Upper lobe of left lung (tissue), 6 donors: ENCODE data around the gene AGAP1. TPM values are rescaled to one million over a fixed set of nuclear protein-coding genes. Genes with fewer than 3 reads are reported as not detected.

Source experiments
- ATAC-seq, 2 donors: fragments of 200-7000 bp; cut with Tn5 transposase; one replicate each; pipeline ENCODE4 v1.9.1; 2022; ENCODE audit warnings: mild to moderate bottlenecking in 2 of 2, moderate library complexity in 2 of 2; ENCODE audit not compliant: low FRiP score in 2 of 2
- DNase-seq, 2 donors: peaks; one replicate each; pipeline ENCODE4 v3.0.0-alpha.2; 2019 to 2020
- H3K27ac ChIP-seq, 4 donors: fragments of 200-600 bp; sonication (generic); one replicate each; pipeline ENCODE4 v1.5.1; 2016 to 2019
- H3K27me3 ChIP-seq, 4 donors: fragments of 200-600 bp; sonication (generic); one replicate each; pipeline ENCODE4 v1.5.1; 2017 to 2019
- H3K36me3 ChIP-seq, 4 donors: fragments of 200-600 bp; sonication (generic); one replicate each; pipeline ENCODE4 v1.5.1; 2016 to 2019
- H3K4me1 ChIP-seq, 4 donors: fragments of 200-600 bp; sonication (generic); one replicate each; pipeline ENCODE4 v1.5.1; 2018 to 2019
- H3K4me3 ChIP-seq, 4 donors: fragments of 200-600 bp; sonication (generic); one replicate each; pipeline ENCODE4 v1.5.1; 2017 to 2019; ENCODE audit warnings: mild to moderate bottlenecking in 2 of 4, moderate library complexity in 1 of 4
- H3K9me3 ChIP-seq, 4 donors: fragments of 200-600 bp; sonication (generic); one replicate each; pipeline ENCODE4 v1.5.1; 2018 to 2019
- EP300 ChIP-seq, 4 donors: sonication (generic); formaldehyde crosslinking; IDR thresholded peaks; one replicate each; pipeline ENCODE4 v1.5.1; 2017; ENCODE audit warnings: antibody characterized with exemption in 4 of 4, control low read depth in 2 of 4
- POLR2A ChIP-seq, 4 donors: fragments of 450-650 bp; IDR thresholded peaks; one replicate each; pipeline ENCODE4 v1.5.1; 2016 to 2017; ENCODE audit warnings: antibody characterized with exemption in 4 of 4, mild to moderate bottlenecking in 2 of 4
- POLR2AphosphoS5 ChIP-seq, 2 donors: sonication (generic); formaldehyde crosslinking; IDR thresholded peaks; one replicate each; pipeline ENCODE4 v1.5.1; 2017; ENCODE audit warnings: antibody characterized with exemption in 2 of 2
- WGBS, 2 donors: methylation state at CpG; one replicate each; pipeline ENCODE4 v1.1.5; 2017 to 2018; 5-methylcytosine and 5-hydroxymethylcytosine counted together
- total RNA-seq, 6 donors: library from RNA; depleted of rRNA in 4 of 6; stranded (reverse); fragments of >200 nt in 4 of 6; gene quantifications; one replicate each; pipeline versions ENCODE4 v1.1.0 to v1.2.1, GENCODE V29; 2016 to 2021
- TF ChIP-seq, protein P1 (sequence below), 6 experiments: fragments of 450-650 bp in 4 of 6; fragments of 200-600 bp in 2 of 6; sonication (generic) in 2 of 6; IDR thresholded peaks; one replicate each; pipeline ENCODE4 v1.5.1; 2016 to 2019; ENCODE audit warnings: antibody characterized with exemption in 6 of 6
- donor health status: DM: no; HTN: no; CAD: no; lungs with moderate emphysema.
- donor health status: DM: no; HTN: yes; CAD: no; lungs with severe emphysema.

AGAP1 gene
- total RNA-seq, 6 donors from 2014 or later: 25.5 to 45.1 (median 30.7) TPM

DNA sequence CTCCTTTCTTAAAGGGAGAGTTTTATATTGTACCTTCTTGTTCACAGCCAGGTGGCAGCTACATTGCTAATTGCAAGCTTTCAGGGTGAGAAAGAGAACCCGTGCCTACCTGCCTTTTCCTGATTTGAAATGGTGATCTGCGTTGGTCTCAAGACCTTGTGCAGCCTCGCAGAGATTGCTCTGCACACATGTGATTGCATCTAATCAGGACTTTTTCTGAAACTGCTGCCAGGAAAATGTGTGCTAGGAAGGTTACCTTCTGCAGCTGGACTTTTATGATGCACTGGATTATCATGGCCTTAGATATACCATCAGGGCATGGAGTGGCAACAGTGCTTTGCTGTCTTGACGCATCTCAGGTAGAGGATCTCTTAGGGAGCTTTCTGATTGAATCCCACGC lies 45.1 kb downstream of the AGAP1 start:
- Histone ChIP-seq H3K4me3 (no peak overlapping the region), H3K27ac (no peak overlapping the region), H3K36me3 (no peaks in the 10 kb centered on the region), H3K27me3 (no peaks in the 10 kb centered on the region), H3K4me1 (peaks cover 6 to 19% (median 10%) of the 10 kb centered on the region in 4 donors), H3K9me3 (no peaks in the 10 kb centered on the region)
- WGBS, 2 donors: 88 to 92% methylated on average over 5 of the region's 5 CpGs
- no peak for DNase-seq
- no peak for ATAC-seq
- TF ChIP-seq POLR2A (IDR thresholded peaks at IDR 0.05) (no peak), EP300 (IDR thresholded peaks at IDR 0.05) (no peak), POLR2AphosphoS5 (IDR thresholded peaks at IDR 0.05) (no peak)
- TF ChIP-seq, protein P1, sequence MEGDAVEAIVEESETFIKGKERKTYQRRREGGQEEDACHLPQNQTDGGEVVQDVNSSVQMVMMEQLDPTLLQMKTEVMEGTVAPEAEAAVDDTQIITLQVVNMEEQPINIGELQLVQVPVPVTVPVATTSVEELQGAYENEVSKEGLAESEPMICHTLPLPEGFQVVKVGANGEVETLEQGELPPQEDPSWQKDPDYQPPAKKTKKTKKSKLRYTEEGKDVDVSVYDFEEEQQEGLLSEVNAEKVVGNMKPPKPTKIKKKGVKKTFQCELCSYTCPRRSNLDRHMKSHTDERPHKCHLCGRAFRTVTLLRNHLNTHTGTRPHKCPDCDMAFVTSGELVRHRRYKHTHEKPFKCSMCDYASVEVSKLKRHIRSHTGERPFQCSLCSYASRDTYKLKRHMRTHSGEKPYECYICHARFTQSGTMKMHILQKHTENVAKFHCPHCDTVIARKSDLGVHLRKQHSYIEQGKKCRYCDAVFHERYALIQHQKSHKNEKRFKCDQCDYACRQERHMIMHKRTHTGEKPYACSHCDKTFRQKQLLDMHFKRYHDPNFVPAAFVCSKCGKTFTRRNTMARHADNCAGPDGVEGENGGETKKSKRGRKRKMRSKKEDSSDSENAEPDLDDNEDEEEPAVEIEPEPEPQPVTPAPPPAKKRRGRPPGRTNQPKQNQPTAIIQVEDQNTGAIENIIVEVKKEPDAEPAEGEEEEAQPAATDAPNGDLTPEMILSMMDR (IDR thresholded peaks at IDR 0.05): no peak

DNA sequence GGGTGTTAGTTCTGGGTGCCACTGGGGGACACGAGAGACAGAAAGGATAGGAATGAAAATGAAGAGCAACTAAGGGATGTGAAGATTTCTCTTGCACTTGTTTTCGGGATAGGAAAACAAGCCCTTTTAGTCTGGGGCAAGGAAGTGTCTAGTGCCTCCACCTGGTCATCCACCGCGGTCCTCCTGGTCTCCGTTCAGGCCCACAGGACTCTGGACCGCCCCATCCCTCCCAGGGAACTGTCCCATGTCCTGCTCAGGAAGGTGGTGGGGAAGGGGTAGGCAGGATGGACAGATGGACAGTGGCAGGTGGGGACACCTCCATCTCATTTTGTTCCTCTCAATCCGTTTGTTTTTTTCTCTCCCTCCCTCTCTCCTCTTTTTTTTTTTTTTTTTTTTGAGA lies 45.9 kb downstream of the AGAP1 start:
- 94 to 98% methylated on average over 7 of the region's 7 CpGs for WGBS, 2 donors

DNA sequence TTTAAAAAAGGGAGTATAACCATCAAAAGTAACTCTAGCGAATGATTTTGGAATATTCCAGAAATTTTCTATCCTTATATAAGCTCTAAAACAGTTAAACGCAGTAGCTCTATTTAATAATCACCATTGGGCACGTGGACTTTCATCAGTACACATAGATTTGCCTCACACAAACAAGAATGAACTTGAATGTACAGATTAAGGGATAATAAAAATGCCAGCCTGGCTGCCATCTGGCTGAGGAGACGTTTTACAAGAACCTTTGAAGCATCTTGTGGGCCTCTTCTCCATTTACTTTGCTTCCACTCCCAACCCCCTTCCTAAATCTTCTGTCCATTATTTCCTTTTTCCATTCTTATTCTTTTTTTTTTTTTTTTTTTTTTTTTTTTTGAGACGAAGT lies 47.2 kb downstream of the AGAP1 start:
- Histone ChIP-seq H3K4me1 (peaks cover 10 to 23% (median 17%) of the 10 kb centered on the region in 4 donors), H3K9me3 (no peaks in the 10 kb centered on the region), H3K27ac (no peak overlapping the region), H3K27me3 (no peaks in the 10 kb centered on the region), H3K4me3 (no peak overlapping the region), H3K36me3 (no peaks in the 10 kb centered on the region)
- TF ChIP-seq, protein P1 (IDR thresholded peaks at IDR 0.05): no peak
- WGBS, 2 donors: 86 to 88% methylated on average over 5 of the region's 5 CpGs
- DNase-seq: no peak
- ATAC-seq: no peak

More for the DNA sequence above, 45.9 kb downstream of the AGAP1 start:
- H3K36me3 ChIP-seq: no peaks in the 10 kb centered on the region
- peaks cover 6 to 21% (median 11%) of the 10 kb centered on the region in 4 donors for H3K4me1 ChIP-seq
- DNase-seq (no peak), ATAC-seq (no peak)
- no peaks in the 10 kb centered on the region for H3K27me3 ChIP-seq
- H3K4me3 ChIP-seq: no peak overlapping the region
- TF ChIP-seq, protein P1 (IDR thresholded peaks at IDR 0.05): no peak
- TF ChIP-seq POLR2A (IDR thresholded peaks at IDR 0.05) (no peak), POLR2AphosphoS5 (IDR thresholded peaks at IDR 0.05) (no peak), EP300 (IDR thresholded peaks at IDR 0.05) (no peak)
- H3K9me3 ChIP-seq: no peaks in the 10 kb centered on the region
- no peak overlapping the region for H3K27ac ChIP-seq

DNA sequence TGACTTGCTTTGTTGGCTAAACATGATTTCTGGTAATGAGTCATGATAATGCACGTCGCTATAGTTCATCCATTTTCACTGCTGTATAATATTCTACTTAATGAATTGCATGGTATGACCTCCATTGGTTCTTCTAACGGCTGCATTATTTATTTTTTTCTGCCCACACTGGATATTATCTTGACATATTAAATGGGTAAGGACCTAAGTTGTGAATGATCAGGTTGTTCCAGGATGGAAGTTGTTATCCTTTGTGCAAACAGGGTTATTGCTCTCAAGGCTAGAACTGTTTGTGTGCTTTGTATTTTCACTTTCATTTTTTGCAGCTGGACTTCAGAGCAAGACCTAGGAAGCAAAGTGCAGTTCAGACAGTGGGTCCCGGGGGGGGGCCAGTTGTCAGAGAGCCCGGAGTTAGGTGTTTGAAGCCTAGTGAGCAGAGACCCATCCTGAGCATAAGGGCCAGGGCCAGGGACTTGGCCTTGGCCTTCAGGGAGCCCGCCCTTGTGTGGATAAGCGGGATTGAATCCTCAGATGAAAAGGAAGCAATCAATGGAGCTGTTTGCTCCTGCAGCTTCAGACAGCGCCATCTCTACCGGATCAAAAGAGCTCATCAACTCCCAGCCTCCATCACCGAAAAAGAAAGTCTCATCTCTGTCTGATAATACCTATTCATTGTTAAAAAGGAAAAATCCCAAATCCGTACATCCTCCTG lies 48.2 kb downstream of the AGAP1 start:
- Histone ChIP-seq H3K27ac (no peak overlapping the region), H3K9me3 (no peaks in the 10 kb centered on the region), H3K27me3 (no peaks in the 10 kb centered on the region), H3K4me3 (no peak overlapping the region), H3K4me1 (peaks cover 13 to 23% (median 17%) of the 10 kb centered on the region in 4 donors), H3K36me3 (no peaks in the 10 kb centered on the region)
- DNase-seq (no peak), ATAC-seq (no peak)
- WGBS, 2 donors: 77 to 78% methylated on average over 10 to 11 of the region's 11 CpGs
- TF ChIP-seq EP300 (IDR thresholded peaks at IDR 0.05) (no peak), POLR2AphosphoS5 (IDR thresholded peaks at IDR 0.05) (no peak), POLR2A (IDR thresholded peaks at IDR 0.05) (no peak)
- TF ChIP-seq, protein P1 (IDR thresholded peaks at IDR 0.05): no peak

DNA sequence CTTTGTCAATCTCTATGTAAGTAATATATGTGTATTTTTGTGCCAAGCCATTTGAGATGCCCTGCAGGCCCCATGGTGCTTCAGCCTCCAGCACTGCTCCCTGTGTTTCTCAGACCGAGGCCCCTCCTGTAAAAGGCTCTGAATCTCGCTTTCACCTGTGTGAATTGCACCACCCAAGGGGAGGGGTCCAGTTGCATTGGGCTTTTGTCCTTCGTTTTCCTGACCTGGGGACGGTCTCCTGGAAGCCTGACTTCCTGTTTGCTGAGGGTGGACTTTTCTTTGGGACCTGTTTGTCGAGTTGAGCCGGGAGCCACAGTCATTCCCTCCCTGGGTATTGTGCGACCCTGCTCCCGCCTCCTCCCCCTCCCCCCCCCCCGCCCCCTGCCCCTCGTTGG lies 48.9 kb downstream of the AGAP1 start:
- Histone ChIP-seq H3K27me3 (no peaks in the 10 kb centered on the region), H3K27ac (no peak overlapping the region), H3K4me3 (no peak overlapping the region), H3K9me3 (no peaks in the 10 kb centered on the region), H3K36me3 (no peaks in the 10 kb centered on the region), H3K4me1 (peaks cover 13 to 25% (median 17%) of the 10 kb centered on the region in 4 donors)
- WGBS, 2 donors: 39 to 42% methylated on average over 5 to 7 of the region's 10 CpGs
- TF ChIP-seq POLR2AphosphoS5 (IDR thresholded peaks at IDR 0.05) (no peak), POLR2A (IDR thresholded peaks at IDR 0.05) (no peak), EP300 (IDR thresholded peaks at IDR 0.05) (no peak)
- TF ChIP-seq, protein P1 (IDR thresholded peaks at IDR 0.05): no peak
- ATAC-seq (no peak), DNase-seq (no peak)
